ENCODE data around the gene LCE2B. TPM values are rescaled to one million over a fixed set of nuclear protein-coding genes. Genes with fewer than 3 reads are reported as not detected.
"Not testable (repeated sequence)": the region's sequence is repeated elsewhere in the genome, so short reads cannot be mapped to it uniquely, and the experiment has no call there.

LCE2B gene, protein sequence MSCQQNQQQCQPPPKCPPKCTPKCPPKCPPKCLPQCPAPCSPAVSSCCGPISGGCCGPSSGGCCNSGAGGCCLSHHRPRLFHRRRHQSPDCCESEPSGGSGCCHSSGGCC
- polyA plus RNA-seq (2012; ENCODE audit: insufficient read depth, insufficient read length, low read depth) = not detected

DNA sequence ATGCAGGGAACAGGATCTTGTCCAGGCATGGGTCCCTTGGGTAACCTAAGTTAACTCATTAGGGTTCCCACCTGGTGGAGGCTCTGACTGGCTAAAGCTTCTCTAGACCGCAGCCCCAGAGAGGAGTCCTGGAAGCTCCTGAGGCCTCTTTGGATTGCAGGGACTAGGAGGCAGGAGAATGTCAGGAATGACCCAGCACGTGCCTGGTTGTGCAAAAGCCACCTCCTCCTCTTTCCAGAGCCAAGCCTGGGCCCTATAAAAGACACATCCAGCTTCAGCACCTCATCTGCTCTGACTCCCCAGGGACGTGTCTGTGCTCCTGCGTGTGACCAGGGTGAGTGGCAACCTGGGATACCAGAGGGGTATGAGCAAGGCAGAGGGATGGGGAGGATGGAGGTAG is at the start of gene LCE2B:
Gene LCE2B (plus strand): TSS at position 301 of the 400 bp plus-strand sequence. CDS start 721 bp downstream, outside the sequence.
- DNase-seq; H3K4me1 ChIP-seq; H3K9me3 ChIP-seq; H3K36me3 ChIP-seq; H3K4me3 ChIP-seq (ENCODE audit: low read depth, low read length); H3K27me3 ChIP-seq: not testable (repeated sequence)

DNA sequence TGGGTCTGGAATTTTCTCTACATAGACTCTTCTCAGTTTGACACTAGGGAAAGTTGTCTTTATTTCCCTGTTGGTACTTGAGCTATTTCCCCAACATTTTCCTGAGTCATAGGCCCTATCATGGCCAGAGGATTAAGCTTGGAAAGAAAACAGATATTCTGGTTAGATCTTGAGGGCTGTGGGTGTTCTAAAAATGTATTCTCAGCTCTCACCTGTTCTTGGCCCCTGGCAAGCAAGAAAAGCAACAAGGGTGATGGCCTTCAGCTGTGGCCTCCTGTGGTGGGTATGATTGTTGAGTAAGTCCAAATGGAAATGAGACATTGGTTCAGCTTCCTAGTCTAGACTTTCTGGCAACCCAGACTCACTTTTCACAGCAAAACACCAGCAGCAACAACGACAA is 45.6 kb upstream of the LCE2B start:
- Histone ChIP-seq H3K4me3 (ENCODE audit: low read depth, low read length) (no peak overlapping the region), H3K27me3 (no peaks in the 10 kb centered on the region), H3K4me1 (no peaks in the 10 kb centered on the region), H3K36me3 (no peaks in the 10 kb centered on the region), H3K9me3 (no peaks in the 10 kb centered on the region)
- TF ChIP-seq, protein P1, sequence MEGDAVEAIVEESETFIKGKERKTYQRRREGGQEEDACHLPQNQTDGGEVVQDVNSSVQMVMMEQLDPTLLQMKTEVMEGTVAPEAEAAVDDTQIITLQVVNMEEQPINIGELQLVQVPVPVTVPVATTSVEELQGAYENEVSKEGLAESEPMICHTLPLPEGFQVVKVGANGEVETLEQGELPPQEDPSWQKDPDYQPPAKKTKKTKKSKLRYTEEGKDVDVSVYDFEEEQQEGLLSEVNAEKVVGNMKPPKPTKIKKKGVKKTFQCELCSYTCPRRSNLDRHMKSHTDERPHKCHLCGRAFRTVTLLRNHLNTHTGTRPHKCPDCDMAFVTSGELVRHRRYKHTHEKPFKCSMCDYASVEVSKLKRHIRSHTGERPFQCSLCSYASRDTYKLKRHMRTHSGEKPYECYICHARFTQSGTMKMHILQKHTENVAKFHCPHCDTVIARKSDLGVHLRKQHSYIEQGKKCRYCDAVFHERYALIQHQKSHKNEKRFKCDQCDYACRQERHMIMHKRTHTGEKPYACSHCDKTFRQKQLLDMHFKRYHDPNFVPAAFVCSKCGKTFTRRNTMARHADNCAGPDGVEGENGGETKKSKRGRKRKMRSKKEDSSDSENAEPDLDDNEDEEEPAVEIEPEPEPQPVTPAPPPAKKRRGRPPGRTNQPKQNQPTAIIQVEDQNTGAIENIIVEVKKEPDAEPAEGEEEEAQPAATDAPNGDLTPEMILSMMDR (IDR thresholded peaks at IDR 0.05; ENCODE audit: low read depth, low read length) = no peak
- no peak for DNase-seq

DNA sequence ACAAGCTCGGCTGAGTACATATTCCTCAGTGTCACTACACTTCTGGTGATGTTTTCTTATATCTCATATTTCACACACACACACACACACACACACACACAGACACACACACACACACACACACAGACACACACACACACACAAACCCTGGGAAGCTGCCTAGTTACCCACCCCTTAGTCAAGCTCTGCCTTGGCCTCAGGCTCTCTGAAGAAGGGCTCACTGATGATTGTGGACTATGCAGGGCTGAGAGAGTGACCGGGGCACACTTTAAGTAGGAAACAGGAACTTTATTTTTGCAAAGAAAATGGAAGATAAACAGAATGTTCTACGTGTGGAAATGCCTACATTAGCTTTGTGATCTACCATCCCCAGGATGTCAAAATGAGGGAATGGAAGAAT is 42.0 kb upstream of the LCE2B start:
- TF ChIP-seq, protein P1 (IDR thresholded peaks at IDR 0.05; ENCODE audit: low read depth, low read length) = no peak
- no peak for DNase-seq
- Histone ChIP-seq H3K9me3 (no peaks in the 10 kb centered on the region), H3K4me1 (no peaks in the 10 kb centered on the region), H3K27me3 (no peaks in the 10 kb centered on the region), H3K4me3 (ENCODE audit: low read depth, low read length) (no peak overlapping the region), H3K36me3 (no peaks in the 10 kb centered on the region)

DNA sequence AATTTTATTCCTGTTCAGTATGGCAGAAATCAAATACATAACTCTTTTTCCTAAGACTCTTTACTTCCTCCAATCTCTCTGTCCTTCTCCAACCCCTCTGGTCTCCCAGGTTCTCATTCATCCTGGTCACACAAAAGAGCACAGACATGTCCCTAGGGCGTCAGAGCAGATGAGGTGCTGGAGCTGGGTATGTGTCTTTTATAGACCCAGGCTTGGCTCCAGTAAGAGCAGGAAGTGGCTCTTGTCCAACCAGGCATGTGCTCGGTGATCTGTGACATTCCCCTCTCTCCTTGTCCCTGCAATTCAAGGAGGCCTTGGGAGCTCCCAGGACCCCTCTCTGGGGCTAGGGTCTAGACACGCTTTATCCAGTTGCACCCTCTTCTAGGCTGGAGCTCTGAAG is 40.8 kb upstream of the LCE2B start:
- Histone ChIP-seq H3K36me3 (no peaks in the 10 kb centered on the region), H3K4me3 (ENCODE audit: low read depth, low read length) (no peak overlapping the region), H3K9me3 (no peaks in the 10 kb centered on the region), H3K4me1 (no peaks in the 10 kb centered on the region), H3K27me3 (no peaks in the 10 kb centered on the region)
- DNase-seq = no peak
- TF ChIP-seq, protein P1 (IDR thresholded peaks at IDR 0.05; ENCODE audit: low read depth, low read length) = no peak

DNA sequence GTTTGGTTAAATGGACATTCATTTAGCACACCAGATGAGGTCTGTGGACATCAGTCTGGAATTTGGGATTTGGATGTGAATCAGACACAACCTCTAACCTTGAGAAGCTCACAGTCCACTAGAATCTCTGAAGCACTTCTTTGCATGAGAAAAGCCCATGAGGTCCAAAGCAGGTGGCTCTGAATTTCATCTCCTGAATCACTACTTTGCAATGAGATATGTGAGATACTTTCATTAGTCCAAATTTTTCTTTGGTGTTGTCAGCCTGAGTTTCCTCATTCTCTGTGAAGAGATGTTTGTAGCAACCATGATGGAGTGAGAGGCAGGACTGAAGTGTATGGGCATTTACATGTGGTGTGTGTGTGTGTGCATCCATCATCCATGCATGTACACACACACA is 39.3 kb upstream of the LCE2B start:
- H3K9me3 ChIP-seq = no peaks in the 10 kb centered on the region
- TF ChIP-seq, protein P1 (IDR thresholded peaks at IDR 0.05; ENCODE audit: low read depth, low read length) = no peak
- DNase-seq = no peak
- H3K4me1 ChIP-seq = no peaks in the 10 kb centered on the region
- H3K36me3 ChIP-seq = no peaks in the 10 kb centered on the region
- H3K27me3 ChIP-seq = no peaks in the 10 kb centered on the region
- no peak overlapping the region for H3K4me3 ChIP-seq (ENCODE audit: low read depth, low read length)

DNA sequence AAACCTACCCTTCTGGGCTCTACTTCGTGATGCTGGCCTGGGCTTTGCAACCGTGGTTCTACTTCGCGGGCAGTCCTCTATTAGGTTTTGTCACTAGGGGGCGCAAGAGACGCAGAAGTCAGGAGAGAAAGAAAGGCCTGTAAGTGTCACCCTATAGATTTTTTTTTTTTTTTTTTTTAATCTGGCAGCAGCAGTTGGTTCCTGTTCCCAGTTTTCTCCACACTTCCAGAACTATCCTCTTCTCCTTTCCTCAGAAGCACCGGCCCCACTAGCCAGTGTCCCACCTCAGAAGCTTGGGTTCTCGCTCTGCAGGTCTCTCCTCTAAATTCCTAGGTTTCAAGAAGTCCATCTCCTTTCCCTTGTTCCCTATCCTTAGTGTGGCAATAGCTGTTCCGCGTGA is 31.8 kb upstream of the LCE2B start:
- Histone ChIP-seq H3K36me3 (no peaks in the 10 kb centered on the region), H3K27me3 (no peaks in the 10 kb centered on the region), H3K4me1 (no peaks in the 10 kb centered on the region), H3K4me3 (ENCODE audit: low read depth, low read length) (no peak overlapping the region), H3K9me3 (no peaks in the 10 kb centered on the region)
- TF ChIP-seq, protein P1 (IDR thresholded peaks at IDR 0.05; ENCODE audit: low read depth, low read length) = peak; percentile 91
- peak; percentile 71 for DNase-seq

DNA sequence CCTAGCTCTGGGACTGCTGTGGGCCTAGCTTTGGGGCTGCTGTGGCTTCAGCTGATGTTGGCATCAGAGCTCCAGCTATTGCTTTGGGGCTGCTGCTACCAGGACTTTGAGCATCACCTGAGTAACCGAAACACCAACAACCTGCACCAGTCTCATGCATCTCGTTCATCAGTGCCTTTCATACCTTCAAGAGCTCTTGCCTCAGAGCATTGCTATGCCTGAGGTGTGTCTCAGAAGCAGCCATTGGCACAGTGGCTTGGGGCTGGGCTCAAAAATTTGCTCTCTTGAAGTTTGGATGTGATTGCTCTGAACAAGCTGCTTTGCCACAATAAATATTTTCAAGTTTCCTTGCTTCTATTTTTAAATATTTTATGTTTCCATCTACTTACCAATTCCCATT is 29.5 kb upstream of the LCE2B start:
- TF ChIP-seq, protein P1 (IDR thresholded peaks at IDR 0.05; ENCODE audit: low read depth, low read length) = no peak
- Histone ChIP-seq H3K9me3 (no peaks in the 10 kb centered on the region), H3K27me3 (no peaks in the 10 kb centered on the region), H3K36me3 (no peaks in the 10 kb centered on the region), H3K4me1 (no peaks in the 10 kb centered on the region), H3K4me3 (ENCODE audit: low read depth, low read length) (no peak overlapping the region)
- DNase-seq = no peak

Data from BE2C (cell line).